Measurements from ENCODE around the gene MSRB1. TPM values are rescaled to one million over a fixed set of nuclear protein-coding genes. Genes with fewer than 3 reads are reported as not detected.

The MSRB1 gene
- total RNA-seq, 1 experiment from 2014 or later: 26.4 TPM

DNA sequence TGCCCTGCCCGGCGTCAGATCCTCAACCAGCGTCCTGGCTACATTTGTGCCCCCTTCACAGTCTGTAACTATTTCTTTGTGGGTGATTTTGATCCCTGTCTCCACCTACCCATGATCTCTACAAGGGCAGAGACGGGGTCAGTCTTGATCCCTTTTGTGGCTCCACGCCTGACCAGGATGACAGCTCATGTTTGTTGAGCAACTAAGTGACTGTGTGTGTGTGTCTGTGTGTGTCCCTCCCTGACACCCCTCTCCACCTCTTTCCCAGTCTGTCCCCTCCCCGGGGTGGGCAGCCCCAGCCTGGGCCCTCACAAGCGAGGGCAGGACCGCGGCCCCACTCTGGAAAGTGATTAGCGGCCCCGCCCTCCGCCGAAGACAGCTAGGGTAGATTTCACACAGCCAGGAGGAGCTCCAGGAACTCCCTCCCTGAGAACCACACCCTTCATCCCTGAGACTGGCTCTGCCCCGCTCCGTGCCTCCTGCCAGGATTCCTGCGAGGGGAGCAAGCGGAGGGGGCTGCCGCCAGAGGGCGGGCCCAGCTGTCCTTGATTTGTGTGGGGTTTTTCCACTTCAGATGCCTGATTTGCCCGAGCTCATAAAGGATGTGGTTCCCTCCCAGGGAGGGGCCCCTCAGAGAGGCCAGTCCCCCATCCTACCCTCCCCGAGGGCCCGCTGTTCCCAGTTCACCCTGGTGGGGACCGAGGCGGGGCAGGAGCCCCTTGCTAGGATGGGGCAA is 19.5 kb downstream of the MSRB1 start:
- POLR2A ChIA-PET: interaction anchor here (1.7 kb wide), 1 partner anchor 41 kb away, joined by 7 read pairs; the partner anchor contains the start of gene RPS2
- peaks cover 76% of the 10 kb centered on the region for H3K27me3 Mint-ChIP-seq (ENCODE audit: low read depth)
- H3K4me3 Mint-ChIP-seq: peak overlapping the region; percentile 49
- DNase-seq (ENCODE audit: low spot score) (peak; percentile 66), ATAC-seq (peak; percentile 71)
- CTCF ChIA-PET: interaction anchor here (0.6 to 3.0 kb wide), 35 partner anchors 9 to 292 kb away, joined by 3 to 24 read pairs (median 5); partner anchors contain the start of genes IGFALS, MSRB1, NUBP2 and RPS2
- H3K27ac Mint-ChIP-seq: no peak overlapping the region
- no peaks in the 10 kb centered on the region for H3K36me3 Mint-ChIP-seq
- TF ChIP-seq ZNF263 (CRISPR knock-in tag; IDR thresholded peaks at IDR 0.05; ENCODE audit: low read depth) (no peak), GRHL2 (CRISPR knock-in tag; IDR thresholded peaks at IDR 0.05; ENCODE audit: insufficient replicate concordance, severe bottlenecking) (no peak), ZNF138 (CRISPR knock-in tag; conservative IDR thresholded peaks at IDR 0.05) (no peak), NFYB (CRISPR knock-in tag; conservative IDR thresholded peaks at IDR 0.05; ENCODE audit: low read depth) (no peak), EMX1 (CRISPR knock-in tag; IDR thresholded peaks at IDR 0.05) (no peak), ETV6 (CRISPR knock-in tag; IDR thresholded peaks at IDR 0.05) (no peak), ZNF416 (CRISPR knock-in tag; IDR thresholded peaks at IDR 0.05) (no peak), RELA (CRISPR knock-in tag; IDR thresholded peaks at IDR 0.05; ENCODE audit: borderline replicate concordance) (no peak), ATF1 (CRISPR knock-in tag; IDR thresholded peaks at IDR 0.05) (no peak), SMAD3 (CRISPR knock-in tag; IDR thresholded peaks at IDR 0.05; ENCODE audit: borderline replicate concordance) (no peak), FOXP1 (CRISPR knock-in tag; IDR thresholded peaks at IDR 0.05; ENCODE audit: borderline replicate concordance) (no peak), HMGA2 (CRISPR knock-in tag; IDR thresholded peaks at IDR 0.05) (no peak)
- TF ChIP-seq, protein P1, sequence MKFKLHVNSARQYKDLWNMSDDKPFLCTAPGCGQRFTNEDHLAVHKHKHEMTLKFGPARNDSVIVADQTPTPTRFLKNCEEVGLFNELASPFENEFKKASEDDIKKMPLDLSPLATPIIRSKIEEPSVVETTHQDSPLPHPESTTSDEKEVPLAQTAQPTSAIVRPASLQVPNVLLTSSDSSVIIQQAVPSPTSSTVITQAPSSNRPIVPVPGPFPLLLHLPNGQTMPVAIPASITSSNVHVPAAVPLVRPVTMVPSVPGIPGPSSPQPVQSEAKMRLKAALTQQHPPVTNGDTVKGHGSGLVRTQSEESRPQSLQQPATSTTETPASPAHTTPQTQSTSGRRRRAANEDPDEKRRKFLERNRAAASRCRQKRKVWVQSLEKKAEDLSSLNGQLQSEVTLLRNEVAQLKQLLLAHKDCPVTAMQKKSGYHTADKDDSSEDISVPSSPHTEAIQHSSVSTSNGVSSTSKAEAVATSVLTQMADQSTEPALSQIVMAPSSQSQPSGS (CRISPR knock-in tag; IDR thresholded peaks at IDR 0.05; ENCODE audit: borderline replicate concordance, low read depth): no peak
- TF ChIP-seq, protein P2, sequence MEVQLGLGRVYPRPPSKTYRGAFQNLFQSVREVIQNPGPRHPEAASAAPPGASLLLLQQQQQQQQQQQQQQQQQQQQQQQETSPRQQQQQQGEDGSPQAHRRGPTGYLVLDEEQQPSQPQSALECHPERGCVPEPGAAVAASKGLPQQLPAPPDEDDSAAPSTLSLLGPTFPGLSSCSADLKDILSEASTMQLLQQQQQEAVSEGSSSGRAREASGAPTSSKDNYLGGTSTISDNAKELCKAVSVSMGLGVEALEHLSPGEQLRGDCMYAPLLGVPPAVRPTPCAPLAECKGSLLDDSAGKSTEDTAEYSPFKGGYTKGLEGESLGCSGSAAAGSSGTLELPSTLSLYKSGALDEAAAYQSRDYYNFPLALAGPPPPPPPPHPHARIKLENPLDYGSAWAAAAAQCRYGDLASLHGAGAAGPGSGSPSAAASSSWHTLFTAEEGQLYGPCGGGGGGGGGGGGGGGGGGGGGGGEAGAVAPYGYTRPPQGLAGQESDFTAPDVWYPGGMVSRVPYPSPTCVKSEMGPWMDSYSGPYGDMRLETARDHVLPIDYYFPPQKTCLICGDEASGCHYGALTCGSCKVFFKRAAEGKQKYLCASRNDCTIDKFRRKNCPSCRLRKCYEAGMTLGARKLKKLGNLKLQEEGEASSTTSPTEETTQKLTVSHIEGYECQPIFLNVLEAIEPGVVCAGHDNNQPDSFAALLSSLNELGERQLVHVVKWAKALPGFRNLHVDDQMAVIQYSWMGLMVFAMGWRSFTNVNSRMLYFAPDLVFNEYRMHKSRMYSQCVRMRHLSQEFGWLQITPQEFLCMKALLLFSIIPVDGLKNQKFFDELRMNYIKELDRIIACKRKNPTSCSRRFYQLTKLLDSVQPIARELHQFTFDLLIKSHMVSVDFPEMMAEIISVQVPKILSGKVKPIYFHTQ (CRISPR knock-in tag; IDR thresholded peaks at IDR 0.05): no peak
- TF ChIP-seq, protein P3, sequence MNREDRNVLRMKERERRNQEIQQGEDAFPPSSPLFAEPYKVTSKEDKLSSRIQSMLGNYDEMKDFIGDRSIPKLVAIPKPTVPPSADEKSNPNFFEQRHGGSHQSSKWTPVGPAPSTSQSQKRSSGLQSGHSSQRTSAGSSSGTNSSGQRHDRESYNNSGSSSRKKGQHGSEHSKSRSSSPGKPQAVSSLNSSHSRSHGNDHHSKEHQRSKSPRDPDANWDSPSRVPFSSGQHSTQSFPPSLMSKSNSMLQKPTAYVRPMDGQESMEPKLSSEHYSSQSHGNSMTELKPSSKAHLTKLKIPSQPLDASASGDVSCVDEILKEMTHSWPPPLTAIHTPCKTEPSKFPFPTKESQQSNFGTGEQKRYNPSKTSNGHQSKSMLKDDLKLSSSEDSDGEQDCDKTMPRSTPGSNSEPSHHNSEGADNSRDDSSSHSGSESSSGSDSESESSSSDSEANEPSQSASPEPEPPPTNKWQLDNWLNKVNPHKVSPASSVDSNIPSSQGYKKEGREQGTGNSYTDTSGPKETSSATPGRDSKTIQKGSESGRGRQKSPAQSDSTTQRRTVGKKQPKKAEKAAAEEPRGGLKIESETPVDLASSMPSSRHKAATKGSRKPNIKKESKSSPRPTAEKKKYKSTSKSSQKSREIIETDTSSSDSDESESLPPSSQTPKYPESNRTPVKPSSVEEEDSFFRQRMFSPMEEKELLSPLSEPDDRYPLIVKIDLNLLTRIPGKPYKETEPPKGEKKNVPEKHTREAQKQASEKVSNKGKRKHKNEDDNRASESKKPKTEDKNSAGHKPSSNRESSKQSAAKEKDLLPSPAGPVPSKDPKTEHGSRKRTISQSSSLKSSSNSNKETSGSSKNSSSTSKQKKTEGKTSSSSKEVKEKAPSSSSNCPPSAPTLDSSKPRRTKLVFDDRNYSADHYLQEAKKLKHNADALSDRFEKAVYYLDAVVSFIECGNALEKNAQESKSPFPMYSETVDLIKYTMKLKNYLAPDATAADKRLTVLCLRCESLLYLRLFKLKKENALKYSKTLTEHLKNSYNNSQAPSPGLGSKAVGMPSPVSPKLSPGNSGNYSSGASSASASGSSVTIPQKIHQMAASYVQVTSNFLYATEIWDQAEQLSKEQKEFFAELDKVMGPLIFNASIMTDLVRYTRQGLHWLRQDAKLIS (CRISPR knock-in tag; IDR thresholded peaks at IDR 0.05; ENCODE audit: borderline replicate concordance): no peak
- TF ChIP-seq, protein P4, sequence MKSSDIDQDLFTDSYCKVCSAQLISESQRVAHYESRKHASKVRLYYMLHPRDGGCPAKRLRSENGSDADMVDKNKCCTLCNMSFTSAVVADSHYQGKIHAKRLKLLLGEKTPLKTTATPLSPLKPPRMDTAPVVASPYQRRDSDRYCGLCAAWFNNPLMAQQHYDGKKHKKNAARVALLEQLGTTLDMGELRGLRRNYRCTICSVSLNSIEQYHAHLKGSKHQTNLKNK (CRISPR knock-in tag; IDR thresholded peaks at IDR 0.05): no peak
- TF ChIP-seq, protein P5, sequence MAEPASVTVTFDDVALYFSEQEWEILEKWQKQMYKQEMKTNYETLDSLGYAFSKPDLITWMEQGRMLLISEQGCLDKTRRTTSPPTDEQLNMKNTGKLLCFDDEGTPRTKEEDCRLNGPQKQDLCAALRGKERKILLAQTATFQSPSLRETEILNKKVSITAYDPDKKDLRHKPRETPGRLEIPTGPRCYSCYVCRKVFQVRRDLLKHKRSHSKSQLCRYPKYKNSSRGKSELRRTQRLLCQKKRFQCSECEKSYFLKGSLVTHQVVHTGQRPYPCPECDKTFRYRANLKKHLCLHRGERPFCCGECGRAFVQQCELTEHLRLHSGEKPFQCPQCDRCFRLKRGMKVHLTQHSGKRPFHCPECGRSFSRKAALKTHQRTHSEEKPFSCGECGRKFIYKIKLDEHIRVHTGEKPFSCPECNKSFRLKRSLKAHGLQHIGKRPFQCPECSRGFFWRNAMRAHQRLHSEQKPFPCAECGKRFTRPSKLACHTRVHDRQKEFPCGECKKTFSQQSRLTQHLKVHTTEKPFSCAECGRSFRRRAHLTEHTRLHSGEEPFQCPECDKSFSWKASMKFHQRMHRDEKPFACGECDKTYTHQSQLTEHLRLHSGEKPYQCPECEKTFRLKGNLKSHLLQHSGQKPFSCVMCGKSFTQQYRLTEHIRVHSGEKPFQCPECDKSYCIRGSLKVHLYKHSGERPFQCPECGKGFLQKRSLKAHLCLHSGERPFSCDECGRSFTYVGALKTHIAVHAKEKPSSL (CRISPR knock-in tag; conservative IDR thresholded peaks at IDR 0.05): no peak
- peaks cover 3% of the 10 kb centered on the region for H3K9me3 Mint-ChIP-seq
- peaks cover 30% of the 10 kb centered on the region for H3K4me1 Mint-ChIP-seq

All from WTC11 (cell line).